Stimulated activated CD4-positive, alpha-beta T cell treated with anti-CD3 and anti-CD28 coated beads, Interleukin-4, amount 100 ng/mL, for 4 hours (primary cell): ENCODE measurements around the gene CYP2B6.
"Not testable (repeated sequence)": the region's sequence is repeated elsewhere in the genome, so short reads cannot be mapped to it uniquely, and the experiment has no call there.

Source experiments
- DNase-seq, 2 experiments: peaks; one replicate each; pipeline ENCODE4 v3.0.0-alpha.2; 2020

CYP2B6 gene

DNA sequence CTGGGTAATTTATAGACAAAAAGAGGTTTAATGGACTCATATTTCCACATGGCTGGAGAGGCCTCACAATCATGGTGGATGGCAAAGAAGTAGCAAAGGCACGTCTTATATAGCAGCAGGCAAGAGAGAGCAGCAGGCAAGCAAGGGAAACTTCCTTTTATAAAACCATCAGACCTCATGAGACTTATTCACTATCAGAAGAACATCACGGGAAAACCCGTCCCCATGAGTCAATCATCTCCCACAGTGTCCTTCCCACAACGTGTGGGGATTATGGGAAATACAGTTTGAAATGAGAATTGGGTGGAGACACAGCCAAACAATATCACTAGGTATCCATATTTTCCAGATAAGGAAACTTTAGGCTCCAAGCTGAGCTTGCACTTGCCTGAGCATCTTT lies 9.5 kb upstream of the CYP2B6 start:
- no peak for DNase-seq

DNA sequence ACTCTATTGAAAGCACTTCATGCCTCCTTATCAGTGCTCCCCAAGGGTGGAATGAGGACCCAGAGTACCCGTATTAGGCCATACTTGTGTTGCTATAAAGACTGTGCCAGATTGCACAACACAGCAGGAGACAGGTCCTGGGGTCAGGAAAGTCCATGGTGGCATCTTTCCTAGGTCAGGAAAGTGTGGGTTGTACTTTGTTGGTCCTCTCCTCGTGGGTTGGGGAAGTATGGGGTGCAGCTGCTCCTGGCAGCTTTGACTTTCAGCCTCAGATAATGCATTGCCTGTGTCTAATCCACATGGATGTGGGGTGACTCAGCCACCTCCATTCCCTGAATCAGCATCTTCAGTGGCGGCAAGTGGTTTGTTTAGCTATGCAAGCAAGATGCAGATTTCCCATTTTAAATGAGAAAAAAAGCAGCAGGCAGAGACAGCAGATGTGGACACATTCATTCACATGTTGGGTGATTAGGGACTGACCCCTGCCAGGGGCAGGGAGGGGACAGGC lies 8.4 kb upstream of the CYP2B6 start:
- no peak for DNase-seq

DNA sequence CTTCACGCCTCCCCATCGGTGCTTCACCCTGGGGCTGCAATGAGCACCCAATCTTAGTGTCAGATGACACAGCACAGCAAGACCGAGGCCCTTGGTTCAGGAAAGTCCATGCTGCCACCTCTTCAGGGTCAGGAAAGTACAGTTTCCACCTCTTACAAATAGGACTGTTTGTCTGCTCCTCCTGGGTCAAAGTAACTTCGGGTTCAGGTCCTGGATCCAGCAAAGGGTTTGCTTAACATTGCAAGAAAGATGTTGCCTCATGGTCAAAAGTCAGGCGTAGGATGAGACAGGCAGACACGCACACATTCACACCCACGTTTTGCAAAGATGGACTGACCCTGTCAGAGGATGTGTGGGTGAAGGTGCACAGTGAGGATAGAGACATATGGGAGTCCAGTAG lies 1.6 kb upstream of the CYP2B6 start:
- no peak for DNase-seq

DNA sequence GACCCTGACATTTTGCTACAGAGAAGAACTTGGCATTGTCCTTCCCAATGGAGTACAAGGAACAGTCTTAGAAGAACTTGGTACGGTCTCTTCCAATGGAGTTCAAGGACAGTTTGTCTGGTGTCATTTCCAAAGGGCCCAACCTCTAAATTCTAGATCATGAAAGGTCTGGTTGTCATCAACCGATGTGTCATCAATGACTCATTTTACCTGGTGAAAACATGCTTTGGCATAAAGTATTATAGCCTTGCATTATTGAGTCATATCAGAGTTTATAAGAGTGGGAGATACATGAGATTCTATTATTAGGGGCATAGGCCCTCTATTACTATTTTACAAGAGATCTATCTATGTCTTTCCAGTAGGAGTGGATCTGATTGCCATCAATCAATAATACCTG lies 4.3 kb downstream of the CYP2B6 start:
- no peak for DNase-seq

DNA sequence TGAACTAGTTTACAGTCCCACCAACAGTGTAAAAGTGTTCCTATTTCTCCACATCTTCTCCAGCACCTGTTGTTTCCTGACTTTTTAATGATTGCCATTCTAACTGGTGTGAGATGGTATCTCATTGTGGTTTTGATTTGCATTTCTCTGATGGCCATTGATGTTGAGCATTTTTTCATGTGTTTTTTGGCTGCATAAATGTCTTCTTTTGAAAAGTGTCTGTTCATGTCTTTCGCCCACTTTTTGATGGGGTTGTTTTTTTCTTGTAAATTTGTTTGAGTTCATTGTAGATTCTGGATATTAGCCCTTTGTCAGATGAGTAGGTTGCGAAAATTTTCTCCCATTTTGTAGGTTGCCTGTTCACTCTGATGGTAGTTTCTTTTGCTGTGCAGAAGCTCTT lies 7.9 kb downstream of the CYP2B6 start:
- DNase-seq, result not testable (repeated sequence)

DNA sequence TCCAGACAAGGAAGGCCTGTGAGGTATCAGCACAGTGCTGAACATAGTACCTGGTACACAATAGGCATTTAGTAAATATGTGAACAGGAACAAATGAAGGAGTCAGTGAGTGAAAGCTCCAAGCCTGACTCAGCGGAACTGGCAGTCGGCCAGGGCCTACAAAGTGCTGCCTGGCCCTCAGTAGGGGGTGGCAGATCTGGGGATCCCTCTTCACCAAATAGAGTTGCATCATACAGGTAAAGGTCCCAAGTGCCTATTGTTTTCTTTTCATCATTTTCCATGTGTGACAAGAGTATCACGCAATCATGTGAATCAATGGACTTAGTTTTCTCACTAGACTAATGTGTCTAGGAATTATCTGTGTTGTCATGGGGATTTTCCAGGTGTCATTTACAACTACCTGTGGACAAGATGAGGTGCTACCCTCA lies 9.2 kb downstream of the CYP2B6 start:
- DNase-seq, result no peak

DNA sequence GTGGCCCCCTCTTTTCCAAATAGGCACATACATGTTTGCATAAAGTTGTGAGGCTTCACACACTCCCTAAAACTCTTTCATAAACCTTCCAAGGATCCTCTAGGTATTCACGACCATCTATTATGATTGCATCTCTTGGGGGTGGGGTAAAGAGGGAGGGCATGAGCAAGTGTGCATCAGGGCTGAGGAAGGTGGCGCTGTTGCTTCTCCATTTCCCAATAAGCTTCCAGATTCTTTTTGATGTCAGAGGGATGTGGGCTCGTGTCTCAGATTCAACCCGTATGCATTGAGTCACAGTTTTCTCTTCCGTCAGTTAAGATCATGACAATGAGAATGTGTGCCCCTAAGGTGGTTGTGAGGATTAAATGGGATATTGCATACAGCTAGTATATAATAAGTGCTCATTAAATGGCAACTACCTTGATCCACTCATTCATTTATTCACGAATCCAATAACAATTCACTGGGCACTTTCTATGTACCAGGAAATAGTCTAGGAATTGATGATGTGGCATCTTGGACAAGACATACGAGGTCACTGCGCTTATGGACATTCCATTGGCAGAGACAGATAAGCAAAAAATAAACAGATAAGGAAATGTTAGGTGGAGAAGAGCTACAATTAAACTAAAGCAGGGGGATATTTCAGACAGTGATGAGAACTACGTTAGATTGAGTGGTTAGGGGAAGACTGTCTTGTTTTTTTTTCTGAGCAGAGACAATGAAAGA lies 10.3 kb downstream of the CYP2B6 start:
- no peak for DNase-seq

DNA sequence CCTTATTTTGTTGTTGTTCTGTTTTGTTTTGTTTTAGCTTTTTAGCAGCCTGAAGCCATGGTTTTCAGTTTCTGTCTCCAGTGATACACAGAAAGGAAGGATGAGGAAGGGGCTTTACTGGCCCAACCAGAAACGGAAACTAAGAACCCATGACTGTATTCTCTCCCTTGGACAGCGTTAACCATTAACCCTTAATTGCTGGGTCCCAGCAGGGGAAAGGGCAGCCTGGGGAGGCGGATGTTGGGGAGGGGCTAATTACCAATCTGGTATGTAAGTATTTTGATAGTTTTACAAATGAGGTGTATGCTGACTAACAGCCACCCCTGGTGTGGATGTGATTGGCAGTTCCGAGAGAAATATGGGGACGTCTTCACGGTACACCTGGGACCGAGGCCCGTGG lies 12.6 kb downstream of the CYP2B6 start:
- DNase-seq, result not testable (repeated sequence)

DNA sequence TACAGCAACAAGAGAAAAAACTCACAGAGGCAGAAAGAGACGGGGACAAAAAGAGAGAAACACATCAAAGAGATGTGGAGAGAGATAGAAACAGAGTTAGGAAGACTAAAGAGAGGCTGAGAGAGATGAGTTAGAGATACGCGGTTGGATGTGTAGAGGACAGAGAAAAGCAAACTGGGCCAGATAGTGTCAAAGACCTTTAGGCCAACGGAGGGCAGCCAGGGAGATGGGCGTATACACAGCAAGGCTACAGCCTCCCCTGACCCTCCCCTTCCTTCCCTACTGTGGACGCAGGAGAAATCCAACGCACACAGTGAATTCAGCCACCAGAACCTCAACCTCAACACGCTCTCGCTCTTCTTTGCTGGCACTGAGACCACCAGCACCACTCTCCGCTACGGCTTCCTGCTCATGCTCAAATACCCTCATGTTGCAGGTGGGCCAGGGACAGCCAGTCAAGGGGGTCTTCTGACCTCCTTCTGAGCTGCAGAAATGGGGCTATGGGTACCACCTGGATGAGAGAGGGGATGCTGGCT lies 18.7 kb downstream of the CYP2B6 start:
- no peak for DNase-seq

DNA sequence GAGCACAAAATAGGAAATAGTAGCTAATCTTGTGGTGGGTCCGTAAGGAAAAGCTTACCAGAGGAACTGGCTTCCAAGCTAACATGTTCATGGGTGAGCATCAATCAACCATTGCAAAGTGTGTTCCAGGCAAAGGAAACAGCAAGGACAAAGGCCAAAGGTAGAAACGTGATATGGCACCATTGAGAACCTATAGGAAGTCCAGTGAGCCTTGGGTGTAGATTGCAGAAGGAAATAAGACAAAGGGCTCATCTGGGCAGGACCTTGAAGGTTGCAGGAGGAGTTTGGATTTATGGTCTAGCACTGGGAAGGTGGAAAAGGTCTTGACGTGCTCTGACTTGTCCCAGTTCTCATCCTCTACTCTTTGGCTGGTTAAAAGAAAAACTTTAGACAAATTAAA lies 22.3 kb downstream of the CYP2B6 start:
- no peak for DNase-seq

DNA sequence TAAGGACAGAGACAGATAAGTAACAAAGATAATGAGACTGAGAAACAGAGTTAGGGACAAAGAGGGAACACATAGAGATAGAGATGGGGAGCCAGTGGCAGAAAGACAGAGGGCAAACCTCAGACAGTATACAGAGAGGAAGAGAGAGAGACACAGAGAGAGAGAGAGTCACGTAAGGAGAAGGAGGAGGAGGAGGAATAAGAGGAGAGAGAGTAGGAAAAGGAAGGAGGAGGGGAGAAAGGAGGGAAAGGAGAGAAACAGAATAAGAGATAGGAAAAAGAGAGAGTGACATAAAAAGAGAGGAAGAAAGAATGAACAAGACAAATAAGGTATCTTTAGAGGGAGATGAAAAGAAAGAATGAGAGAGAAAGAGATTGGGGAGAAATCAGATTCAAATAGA lies 23.6 kb downstream of the CYP2B6 start:
- DNase-seq, result no peak

DNA sequence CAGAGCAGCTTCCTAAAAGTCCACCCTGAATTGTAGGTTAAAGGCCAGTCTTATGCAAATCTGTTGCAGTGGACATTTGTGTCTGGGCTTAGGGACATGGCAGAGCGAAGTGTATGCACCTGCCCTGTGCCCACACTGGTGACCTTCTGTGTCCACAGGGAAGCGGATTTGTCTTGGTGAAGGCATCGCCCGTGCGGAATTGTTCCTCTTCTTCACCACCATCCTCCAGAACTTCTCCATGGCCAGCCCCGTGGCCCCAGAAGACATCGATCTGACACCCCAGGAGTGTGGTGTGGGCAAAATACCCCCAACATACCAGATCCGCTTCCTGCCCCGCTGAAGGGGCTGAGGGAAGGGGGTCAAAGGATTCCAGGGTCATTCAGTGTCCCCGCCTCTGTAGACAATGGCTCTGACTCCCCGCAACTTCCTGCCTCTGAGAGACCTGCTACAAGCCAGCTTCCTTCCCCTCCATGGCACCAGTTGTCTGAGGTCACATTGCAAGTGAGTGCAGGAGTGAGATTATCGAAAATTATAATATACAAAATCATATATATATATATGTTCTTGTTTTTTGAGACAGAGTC lies 25.5 kb downstream of the CYP2B6 start:
- DNase-seq, result no peak

DNA sequence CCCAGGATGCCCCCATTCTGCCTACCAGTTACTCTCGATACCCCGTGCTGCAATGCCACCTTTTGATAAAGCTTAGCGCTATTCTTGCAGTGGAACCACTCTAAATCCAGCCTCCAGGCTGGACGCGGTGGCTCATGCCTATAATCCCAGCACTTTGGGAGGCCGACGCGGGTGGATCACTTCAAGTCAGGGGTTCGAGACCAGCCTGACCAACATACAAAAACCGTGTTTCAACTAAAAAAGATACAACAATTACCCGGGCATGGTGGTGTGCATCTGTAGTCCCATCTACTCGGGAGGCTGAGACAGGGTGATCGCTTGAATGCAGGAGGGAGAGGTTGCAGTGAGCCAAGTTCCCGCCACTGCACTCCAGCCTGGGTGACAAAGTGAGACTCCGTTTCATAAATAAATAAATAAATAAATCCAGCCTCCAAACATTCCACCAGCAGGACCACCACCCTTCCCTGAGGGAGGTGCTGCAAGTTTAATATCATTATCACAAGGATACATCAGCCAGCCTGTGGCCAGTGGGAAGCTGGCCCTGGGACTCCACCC lies 27.7 kb downstream of the CYP2B6 start:
- DNase-seq, result no peak

DNA sequence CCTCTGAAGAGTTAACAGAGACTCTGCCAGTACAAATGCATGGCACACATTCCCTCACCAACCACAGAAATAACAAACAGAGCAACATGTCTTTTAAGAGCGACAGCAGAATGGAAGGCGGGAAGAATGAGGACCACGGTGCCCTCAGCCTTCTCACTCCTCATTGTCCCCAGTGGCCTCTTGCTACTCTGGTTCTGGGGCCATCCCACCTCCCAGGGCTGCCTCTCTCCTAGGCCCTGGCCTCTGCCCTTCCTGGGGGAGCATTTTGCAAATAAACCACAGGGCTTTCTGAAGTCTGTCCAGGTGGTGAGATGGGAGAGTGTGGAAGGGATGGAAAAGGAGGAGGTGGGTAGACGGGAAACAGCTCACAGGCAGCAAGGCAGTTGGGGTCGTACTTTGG lies 28.3 kb downstream of the CYP2B6 start:
- DNase-seq, result no peak

DNA sequence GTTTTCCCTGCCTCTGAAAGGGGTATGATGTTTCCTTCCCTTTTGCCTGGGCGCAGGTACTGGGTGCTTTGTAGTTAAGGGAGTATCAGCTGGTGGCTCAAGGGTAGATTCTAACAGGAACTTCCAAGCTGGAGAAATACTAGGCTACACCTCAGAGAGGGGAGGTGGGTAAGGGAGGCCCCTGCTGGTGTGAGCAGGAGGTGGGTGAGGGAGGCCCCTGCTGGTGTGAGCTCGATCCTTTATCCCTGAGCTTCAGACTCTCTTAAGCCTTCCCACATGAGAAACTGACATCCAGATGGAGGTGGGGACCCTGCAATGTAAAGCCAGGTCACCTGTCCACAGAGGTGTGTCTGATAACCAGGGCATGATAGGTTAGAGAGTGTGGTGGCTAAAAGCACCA lies 32.1 kb downstream of the CYP2B6 start:
- DNase-seq, result no peak

DNA sequence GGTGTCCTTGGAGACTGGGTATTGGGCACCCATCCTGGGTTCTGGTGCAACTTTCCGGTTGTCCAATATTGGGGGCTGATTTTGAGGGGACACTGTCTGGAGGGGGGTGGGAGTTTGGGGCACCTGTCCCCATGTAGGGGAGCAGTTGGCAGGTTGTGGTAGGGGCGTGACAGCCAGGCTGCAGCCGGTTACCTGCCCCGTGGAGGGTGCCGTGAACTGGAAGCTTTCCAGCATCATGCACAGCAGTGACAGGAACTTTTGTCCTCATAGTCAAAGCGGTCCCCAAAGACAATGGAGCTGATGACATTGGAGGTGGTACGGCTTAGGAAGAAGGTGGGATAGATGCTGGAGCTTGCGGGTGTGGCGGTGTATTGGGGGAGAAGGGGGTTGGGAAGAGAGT lies 34.3 kb downstream of the CYP2B6 start:
- DNase-seq, result no peak

DNA sequence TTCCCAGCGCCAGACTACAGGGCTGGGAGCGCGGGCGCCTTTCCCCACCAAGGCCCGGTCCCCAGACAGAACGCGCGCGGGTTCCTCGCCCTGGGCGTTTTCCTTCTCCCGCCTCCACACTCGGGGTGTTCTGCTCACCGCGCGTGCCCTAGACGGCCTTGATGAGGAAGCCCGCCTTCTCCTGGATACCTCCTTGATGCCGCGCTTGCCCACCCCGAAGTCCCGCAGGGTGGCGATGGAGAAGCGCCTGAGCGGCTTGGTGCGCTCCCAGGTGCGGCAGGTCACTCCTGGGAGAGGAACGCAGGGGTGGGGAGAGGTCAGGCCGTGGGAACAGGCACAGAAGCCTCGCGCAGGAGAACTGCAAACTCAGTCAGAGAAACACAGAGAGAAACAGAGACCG lies 34.8 kb downstream of the CYP2B6 start:
- no peak for DNase-seq

DNA sequence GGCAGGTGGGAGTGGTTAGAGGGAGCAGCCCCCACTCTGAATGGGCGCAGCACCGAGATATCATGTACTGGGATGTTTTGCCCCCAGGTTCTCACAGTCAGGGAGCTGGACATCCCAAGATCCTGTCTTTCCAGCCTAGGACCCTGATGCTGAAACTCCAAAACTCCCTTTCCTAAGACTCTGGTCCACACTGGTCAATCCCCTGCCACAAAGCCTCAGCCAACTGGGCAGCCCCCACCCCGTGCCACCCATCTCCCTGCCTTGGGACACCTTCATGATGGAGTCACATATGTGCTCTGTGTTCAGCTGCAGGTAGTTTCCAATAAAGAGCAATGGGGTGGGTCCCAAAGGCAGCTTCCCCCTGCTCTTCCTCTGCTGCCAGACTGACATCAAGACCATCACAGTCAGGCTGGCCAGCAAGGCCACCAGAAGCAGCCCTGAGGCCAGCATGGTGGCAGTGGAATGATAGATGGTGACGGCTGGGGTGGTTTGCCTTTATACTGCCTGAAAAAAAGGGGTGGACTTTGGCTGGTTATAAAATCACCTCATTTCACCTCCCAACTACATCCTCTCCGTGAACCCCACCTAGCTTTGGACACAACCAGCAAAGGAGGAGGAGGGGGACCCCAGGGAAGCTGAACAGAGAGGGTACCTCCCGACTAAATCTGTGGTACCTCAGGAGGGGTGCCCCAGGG lies 36.3 kb downstream of the CYP2B6 start:
- DNase-seq, result no peak

DNA sequence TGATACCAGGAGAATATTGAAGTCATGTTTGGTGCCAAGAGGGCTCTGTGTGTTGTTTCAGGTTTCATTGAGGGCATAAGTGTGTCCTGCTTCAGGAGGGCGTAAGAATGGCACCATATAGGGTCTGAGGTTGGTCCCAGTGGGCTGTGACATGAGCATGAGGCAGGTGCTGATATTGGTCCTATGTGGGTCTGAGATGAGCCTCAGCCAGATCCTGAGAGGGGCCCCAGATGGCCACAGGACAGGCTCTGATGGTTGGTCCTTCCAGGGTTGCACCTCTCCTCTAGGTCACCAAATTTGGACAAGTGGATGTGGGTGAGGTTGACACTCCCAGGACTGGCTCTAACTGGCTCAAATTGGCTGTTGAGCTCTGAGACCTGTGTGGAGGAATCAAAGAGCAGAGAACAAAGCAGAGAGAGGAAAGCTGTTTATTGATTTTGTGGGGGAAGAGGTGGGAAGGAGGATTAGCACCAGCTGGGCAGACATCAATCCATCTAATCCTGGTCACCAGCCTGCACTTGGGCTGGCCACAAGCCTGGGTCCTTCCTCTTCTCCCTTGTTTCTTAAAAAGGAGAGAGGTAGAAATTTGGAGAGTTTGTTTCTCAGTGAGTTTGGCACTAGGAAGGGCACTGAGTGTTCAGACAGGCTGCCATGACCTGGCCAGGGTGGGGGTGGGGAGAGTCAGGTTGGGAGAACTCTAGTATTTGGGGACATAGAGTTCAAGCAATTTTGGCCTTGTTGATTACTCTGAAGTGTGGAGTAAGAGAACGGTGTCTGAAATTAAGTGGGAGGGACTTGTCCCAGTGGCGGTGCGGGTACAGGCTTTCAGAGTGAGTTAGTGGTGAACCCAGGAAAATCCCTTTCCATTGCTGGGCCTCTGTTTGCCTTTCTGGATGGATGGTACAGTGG lies 38.7 kb downstream of the CYP2B6 start:
- DNase-seq, result no peak

DNA sequence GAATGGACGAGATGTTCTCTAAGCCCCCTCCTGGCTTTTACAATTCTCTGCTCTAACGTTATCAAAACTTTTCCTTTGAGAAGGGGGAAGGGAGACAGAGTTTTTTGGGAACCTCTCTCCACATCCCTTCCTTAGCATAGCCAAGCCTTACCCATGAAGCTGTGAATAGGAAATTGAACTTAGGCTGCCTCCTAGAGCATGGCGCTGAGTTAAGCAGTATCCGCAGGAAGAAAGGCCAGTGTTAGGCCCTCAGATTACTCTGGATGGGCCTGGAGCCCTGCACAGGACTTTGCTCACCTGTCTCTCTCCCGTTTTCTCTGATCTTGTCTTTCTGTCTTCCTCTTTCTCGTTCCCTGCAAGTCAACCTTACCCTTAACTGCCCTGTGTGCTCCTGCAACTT lies 39.6 kb downstream of the CYP2B6 start:
- no peak for DNase-seq

DNA sequence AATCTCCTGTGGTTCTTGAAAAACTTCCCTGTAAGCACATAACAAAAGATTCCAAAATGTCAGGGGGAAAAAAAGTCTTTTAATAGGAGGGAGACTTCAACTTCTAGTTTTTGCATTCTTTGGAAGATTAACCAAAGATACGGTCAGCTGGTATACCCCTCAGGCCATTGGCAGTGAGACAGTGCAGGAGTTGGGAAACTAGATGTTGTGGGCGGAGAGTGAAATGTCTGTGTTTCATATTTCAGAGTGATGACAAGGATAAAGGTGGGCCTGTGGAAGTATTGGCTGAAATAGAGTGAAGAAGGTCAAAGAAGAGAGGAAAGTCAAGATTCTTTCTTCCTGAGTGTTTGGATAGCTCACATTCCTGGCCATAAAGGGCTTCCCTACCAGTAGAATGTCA lies 40.8 kb downstream of the CYP2B6 start:
- no peak for DNase-seq

DNA sequence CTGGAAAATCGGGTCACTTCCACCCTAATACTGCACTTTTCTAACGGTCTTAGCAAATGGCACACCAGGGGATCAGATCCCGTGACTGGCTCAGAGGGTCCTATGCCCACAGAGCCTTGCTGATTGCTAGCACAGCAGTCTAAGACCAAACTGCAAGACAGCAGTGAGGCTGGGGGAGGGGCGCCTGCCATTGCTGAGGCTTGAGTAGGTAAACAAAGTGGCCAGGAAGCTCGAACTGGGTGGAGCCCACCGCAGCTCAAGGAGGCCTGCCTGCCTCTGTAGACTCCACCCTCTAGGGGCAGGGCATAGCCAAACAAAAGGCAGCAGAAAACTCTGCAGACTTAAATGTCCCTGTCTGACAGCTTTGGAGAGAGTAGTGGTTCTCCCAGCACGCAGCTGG lies 42.2 kb downstream of the CYP2B6 start:
- DNase-seq, result not testable (repeated sequence)

DNA sequence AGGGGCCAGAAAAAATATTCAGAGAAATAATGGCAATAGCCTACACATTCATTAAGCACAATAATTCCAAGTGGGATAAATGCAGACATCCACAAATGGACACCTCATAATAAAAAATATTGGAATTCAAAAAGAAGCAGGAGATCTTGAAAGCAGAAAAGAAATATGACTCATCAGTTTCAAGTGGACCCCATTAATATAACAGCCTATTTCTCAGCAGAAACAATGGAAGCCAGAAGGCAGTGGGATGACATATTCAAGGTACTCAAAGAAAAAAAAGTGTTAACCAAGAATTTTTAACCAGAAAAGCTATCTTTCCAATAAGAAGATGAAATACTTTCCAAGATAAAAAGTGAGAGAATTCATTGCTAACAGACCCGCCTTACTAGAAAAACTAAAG lies 48.7 kb downstream of the CYP2B6 start:
- no peak for DNase-seq
